B cell (primary cell): ENCODE measurements around the gene KPNA2. TPM values are rescaled to one million over a fixed set of nuclear protein-coding genes. Genes with fewer than 3 reads are reported as not detected.
A peak's percentile ranks its signal among the peaks of the same experiment; 100 is the strongest.

ENCODE experiments used
- ATAC-seq: fragments of 200-7000 bp; cut with Tn5 transposase; one replicate; pipeline ENCODE4 v1.10.0; 2021; ENCODE audit warnings: low read depth, mild to moderate bottlenecking, moderate number of reproducible peaks, moderate library complexity
- CTCF ChIA-PET: fragments of 350-600 bp; sonication (Branson Sonifier 250); formaldehyde crosslinking; loops from one replicate; lab custom pipeline; 2021; ENCODE audit warnings: antibody characterized with exemption, inconsistent platforms; lab: Charles Lee
- POLR2A ChIA-PET: fragments of 350-600 bp; sonication (Branson Sonifier 250); formaldehyde crosslinking; loops from one replicate; lab custom pipeline; 2021; ENCODE audit warnings: antibody characterized with exemption; lab: Charles Lee
- DNase-seq: peaks from one replicate; pipeline ENCODE4 v3.0.0; 2013
- H2AFZ ChIP-seq: 2 replicates; pipeline ENCODE4 v1.6.1; 2012; ENCODE audit warnings: mild to moderate bottlenecking, low read depth, low read length; ENCODE audit not compliant: insufficient read depth, poor library complexity, severe bottlenecking
- H3K27ac ChIP-seq, 2 donors: 1 replicate in 1 of 2; 2 replicates in 1 of 2; pipeline ENCODE4 v1.5.1; 2012 to 2013; ENCODE audit warnings: low read length in 2 of 2, mild to moderate bottlenecking in 2 of 2, moderate library complexity in 1 of 2
- H3K27me3 ChIP-seq, 4 experiments: fragments of 200-600 bp in 1 of 4; sonication (generic) in 1 of 4; replicated peaks in 1 of 4; 1 replicate in 2 of 4; 2 replicates in 2 of 4; pipeline versions ENCODE4 v1.6.1 to v1.7.0; 2013 to 2016; ENCODE audit warnings: low read length in 3 of 4, mild to moderate bottlenecking in 2 of 4, mixed read lengths in 1 of 4, moderate library complexity in 1 of 4; ENCODE audit not compliant: insufficient read depth in 4 of 4, control insufficient read depth in 3 of 4; ENCODE audit errors: control extremely low read depth in 1 of 4
- H3K36me3 ChIP-seq, 2 experiments: replicated peaks in 1 of 2; 1 replicate in 1 of 2; 2 replicates in 1 of 2; pipeline versions ENCODE4 v1.6.1 to v1.7.1; 2013; ENCODE audit warnings: low read length in 1 of 2; ENCODE audit not compliant: insufficient read depth in 2 of 2, control insufficient read depth in 1 of 2; ENCODE audit errors: control extremely low read depth in 1 of 2, extremely low read depth in 1 of 2
- H3K4me1 ChIP-seq, 2 donors: fragments of 200-600 bp in 1 of 2; sonication (generic) in 1 of 2; 1 replicate in 1 of 2; 2 replicates in 1 of 2; pipeline versions ENCODE4 v1.5.1 to v1.6.1; 2013 to 2017; ENCODE audit warnings: low read length in 2 of 2; ENCODE audit not compliant: control insufficient read depth in 2 of 2, insufficient read depth in 2 of 2
- H3K4me2 ChIP-seq: replicated peaks from 2 replicates; pipeline ENCODE3; 2012; ENCODE audit warnings: mild to moderate bottlenecking, low read depth, low read length; ENCODE audit not compliant: poor library complexity, severe bottlenecking
- H3K4me3 ChIP-seq, 5 experiments: fragments of 200-600 bp in 1 of 5; sonication (generic) in 1 of 5; 1 replicate in 3 of 5; 2 replicates in 2 of 5; pipeline versions ENCODE4 v1.5.1 to v1.7.0; 2011 to 2016; ENCODE audit warnings: low read length in 4 of 5, mild to moderate bottlenecking in 4 of 5, low read depth in 2 of 5, control low read depth in 1 of 5, moderate library complexity in 1 of 5; ENCODE audit not compliant: insufficient read depth in 1 of 5; ENCODE audit errors: control extremely low read depth in 1 of 5, extremely low read depth in 1 of 5
- H3K79me2 ChIP-seq: fragments of 200-600 bp; sonication (generic); one replicate; pipeline ENCODE4 v1.6.0; 2016; ENCODE audit warnings: low read length; ENCODE audit not compliant: control insufficient read depth, insufficient read depth
- H3K9ac ChIP-seq: fragments of 200-600 bp; sonication (generic); 2 replicates; pipeline ENCODE4 v1.6.1; 2017; ENCODE audit warnings: mild to moderate bottlenecking, low read length, moderate library complexity
- H3K9me3 ChIP-seq, 3 donors: one replicate each; pipeline versions ENCODE4 v1.6.1 to v1.7.1; 2013; ENCODE audit warnings: low read length in 2 of 3; ENCODE audit not compliant: control insufficient read depth in 2 of 3, insufficient read depth in 1 of 3; ENCODE audit errors: control extremely low read depth in 1 of 3
- H4K20me1 ChIP-seq: 2 replicates; pipeline ENCODE4 v1.6.0; 2012; ENCODE audit warnings: mild to moderate bottlenecking, low read length; ENCODE audit not compliant: insufficient read depth, control insufficient read depth, poor library complexity, severe bottlenecking
- H3K27ac Mint-ChIP-seq: one replicate; pipeline ENCODE4 v1.8.0; 2021; ENCODE audit warnings: mixed read lengths
- H3K27me3 Mint-ChIP-seq: one replicate; pipeline ENCODE4 v1.8.0; 2021; ENCODE audit warnings: mixed read lengths
- H3K4me1 Mint-ChIP-seq: one replicate; pipeline ENCODE4 v1.8.0; 2021; ENCODE audit warnings: mixed read lengths
- H3K4me3 Mint-ChIP-seq: one replicate; pipeline ENCODE4 v1.8.0; 2021; ENCODE audit warnings: mixed read lengths
- H3K9me3 Mint-ChIP-seq: one replicate; pipeline ENCODE4 v1.8.0; 2022; ENCODE audit warnings: mixed read lengths; ENCODE audit not compliant: insufficient read depth
- EZH2 ChIP-seq: IDR thresholded peaks from 2 replicates; pipeline ENCODE4 v1.6.1; 2012; ENCODE audit warnings: borderline replicate concordance, low read depth, mild to moderate bottlenecking, moderate library complexity, low read length; ENCODE audit not compliant: insufficient read depth, poor library complexity, severe bottlenecking
- WGBS: methylation state at CpG from one replicate; pipeline ENCODE4 v1.1.5; 2013; ENCODE audit warnings: missing lambda C conversion rate; ENCODE audit not compliant: insufficient coverage; 5-methylcytosine and 5-hydroxymethylcytosine counted together
- intact Hi-C: fragments of 100-400 bp; cut with micrococcal nuclease; formaldehyde crosslinking; loops from one replicate; pipeline ENCODE4 v1.10.0; 2022
- polyA plus RNA-seq: library from polyadenylated mRNA; depleted of rRNA; stranded (reverse); fragments of >200 nt; gene quantifications from 2 replicates; pipeline ENCODE4 v1.2.3, GENCODE V29; 2012
- total RNA-seq, 2 donors: library from RNA; stranded (reverse); fragments of 120-200 nt in 1 of 2; gene quantifications; 1 replicate in 1 of 2; 2 replicates in 1 of 2; pipeline versions ENCODE4 v1.2.3 to v1.2.4, GENCODE V29; 2013 to 2022
- TF ChIP-seq, protein P1 (sequence below): fragments of 200-600 bp; IDR thresholded peaks from one replicate; pipeline ENCODE4 v1.8.0; 2022; ENCODE audit warnings: antibody characterized with exemption, mild to moderate bottlenecking

The KPNA2 gene
- total and polyA plus RNA-seq, 2 donors (not counting 1 experiment from before 2014, with no cell fraction given): 20.0 to 25.2 TPM

DNA sequence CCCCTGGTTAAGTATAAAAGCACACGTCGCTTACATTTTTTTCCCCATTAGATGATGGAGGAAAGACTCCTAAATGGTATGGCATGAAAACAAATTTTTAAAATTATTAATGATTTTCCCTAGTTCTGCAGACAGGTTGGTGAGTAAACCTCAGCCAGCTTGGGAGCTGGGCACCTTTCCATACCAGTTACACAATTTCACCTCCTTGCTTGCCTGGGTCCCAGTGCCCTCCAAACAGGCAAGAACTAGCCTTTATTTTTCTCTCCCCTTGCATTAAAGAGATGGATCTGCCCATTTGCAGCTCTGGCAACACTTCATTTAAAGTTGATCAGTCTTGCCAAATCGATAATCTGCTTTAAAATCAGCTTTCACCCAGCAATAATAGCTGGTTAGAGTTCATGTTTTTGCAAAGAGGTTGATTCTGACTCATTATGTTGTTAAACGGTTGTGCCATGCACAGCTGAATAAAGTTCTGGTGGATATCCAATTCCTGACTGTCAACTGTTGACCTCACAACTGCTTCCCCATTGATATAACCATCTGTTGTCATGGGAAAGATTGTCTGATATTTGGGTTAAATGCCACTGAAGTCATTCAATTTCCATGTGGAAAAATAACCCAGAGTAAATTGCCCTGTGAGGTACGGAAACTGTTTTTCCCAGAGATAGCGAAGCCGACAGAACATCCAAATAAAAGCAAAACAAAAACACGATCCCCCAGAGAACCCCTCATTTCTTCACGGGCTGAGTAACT is 40.5 kb upstream of the KPNA2 start:
- WGBS: no CpG with 5 or more reads among the region's 9 CpGs
- ATAC-seq (no peak), DNase-seq (peak; percentile 48)
- peak overlapping the region; percentile 73 for H2AFZ ChIP-seq
- H3K79me2 ChIP-seq: no peaks in the 10 kb centered on the region
- H3K36me3 ChIP-seq: no peaks in the 10 kb centered on the region
- H3K27me3 ChIP-seq: peaks cover 0 to 21% (median 8%) of the 10 kb centered on the region in 4 experiments
- intact Hi-C loops: no loop called here
- no peaks in the 10 kb centered on the region for H4K20me1 ChIP-seq
- no peak overlapping the region for H3K27ac ChIP-seq
- H3K4me3 Mint-ChIP-seq: peak overlapping the region; percentile 85
- peaks cover 20% of the 10 kb centered on the region for H3K27me3 Mint-ChIP-seq
- peaks cover 0 to 3% (median 0%) of the 10 kb centered on the region in 3 donors for H3K9me3 ChIP-seq
- ChIA-PET CTCF (interaction anchor here (1.0 to 1.6 kb wide), 5 partner anchors 13 to 462 kb away, joined by 3 to 5 read pairs (median 3); partner anchors contain the start of gene WIPI1), POLR2A (interaction anchor here (0.6 to 1.8 kb wide), 4 partner anchors 20 to 443 kb away, joined by 3 to 8 read pairs (median 6); no protein-coding TSS in a partner anchor)
- peaks cover 30 to 34% of the 10 kb centered on the region in 2 donors for H3K4me1 ChIP-seq
- no peak overlapping the region for H3K27ac Mint-ChIP-seq
- H3K9me3 Mint-ChIP-seq: no peaks in the 10 kb centered on the region
- peak overlapping the region; percentile 34 to 64 (median 55) for H3K4me3 ChIP-seq
- H3K4me2 ChIP-seq: peak overlapping the region; percentile 88
- peak overlapping the region; percentile 62 for H3K9ac ChIP-seq
- peaks cover 33% of the 10 kb centered on the region for H3K4me1 Mint-ChIP-seq
- no peak for TF ChIP-seq EZH2
- TF ChIP-seq, protein P1, sequence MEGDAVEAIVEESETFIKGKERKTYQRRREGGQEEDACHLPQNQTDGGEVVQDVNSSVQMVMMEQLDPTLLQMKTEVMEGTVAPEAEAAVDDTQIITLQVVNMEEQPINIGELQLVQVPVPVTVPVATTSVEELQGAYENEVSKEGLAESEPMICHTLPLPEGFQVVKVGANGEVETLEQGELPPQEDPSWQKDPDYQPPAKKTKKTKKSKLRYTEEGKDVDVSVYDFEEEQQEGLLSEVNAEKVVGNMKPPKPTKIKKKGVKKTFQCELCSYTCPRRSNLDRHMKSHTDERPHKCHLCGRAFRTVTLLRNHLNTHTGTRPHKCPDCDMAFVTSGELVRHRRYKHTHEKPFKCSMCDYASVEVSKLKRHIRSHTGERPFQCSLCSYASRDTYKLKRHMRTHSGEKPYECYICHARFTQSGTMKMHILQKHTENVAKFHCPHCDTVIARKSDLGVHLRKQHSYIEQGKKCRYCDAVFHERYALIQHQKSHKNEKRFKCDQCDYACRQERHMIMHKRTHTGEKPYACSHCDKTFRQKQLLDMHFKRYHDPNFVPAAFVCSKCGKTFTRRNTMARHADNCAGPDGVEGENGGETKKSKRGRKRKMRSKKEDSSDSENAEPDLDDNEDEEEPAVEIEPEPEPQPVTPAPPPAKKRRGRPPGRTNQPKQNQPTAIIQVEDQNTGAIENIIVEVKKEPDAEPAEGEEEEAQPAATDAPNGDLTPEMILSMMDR: peak; percentile 9
